NCI-H2196 treated with DMSO at 0.1 percent for 48 hours (cell line): ENCODE data around the gene ETV1.

Experiments
- DNase-seq: peaks from one replicate; lab custom pipeline; 2025; ENCODE audit not compliant: unreplicated experiment; lab: John Stamatoyannopoulos, UW

Gene ETV1

DNA sequence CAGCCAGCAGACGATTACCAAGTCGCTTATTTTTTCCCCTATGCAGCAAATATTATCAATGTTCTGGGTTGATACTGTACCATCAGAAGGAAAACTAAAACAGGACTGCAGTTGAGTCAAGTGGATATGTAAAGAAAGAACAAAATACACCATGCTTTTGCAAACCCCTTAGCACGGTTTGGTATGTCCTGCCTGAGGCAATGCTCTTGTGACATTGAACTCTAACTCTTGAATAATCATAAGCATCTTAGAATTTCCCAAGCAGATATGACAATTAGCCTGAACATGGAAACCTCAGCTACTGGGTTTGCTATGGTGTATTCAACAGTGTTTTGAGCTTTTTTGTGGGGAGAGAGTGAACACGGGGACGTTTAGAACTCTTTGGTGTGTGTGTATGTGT, 107.4 kb downstream of the ETV1 start:
- no peak for DNase-seq

DNA sequence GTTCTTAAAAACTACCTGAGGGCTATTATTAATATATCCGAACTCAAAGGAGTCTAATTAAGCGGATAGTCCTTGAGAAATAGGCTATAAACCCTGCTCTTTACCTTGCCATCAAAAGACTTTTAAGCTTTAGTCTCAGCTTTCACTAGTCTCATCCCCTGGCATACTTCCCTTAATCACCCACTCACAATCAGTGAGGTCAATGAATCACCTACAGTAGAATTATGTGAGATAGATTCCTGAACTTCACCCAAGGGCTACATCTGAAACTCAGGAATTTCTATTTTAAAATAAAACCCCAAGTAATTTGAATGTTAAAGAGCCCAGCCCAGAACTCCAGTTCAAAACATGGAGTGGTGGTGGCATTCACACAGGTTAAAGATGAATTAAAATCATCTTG, 108.7 kb downstream of the ETV1 start:
- no peak for DNase-seq

DNA sequence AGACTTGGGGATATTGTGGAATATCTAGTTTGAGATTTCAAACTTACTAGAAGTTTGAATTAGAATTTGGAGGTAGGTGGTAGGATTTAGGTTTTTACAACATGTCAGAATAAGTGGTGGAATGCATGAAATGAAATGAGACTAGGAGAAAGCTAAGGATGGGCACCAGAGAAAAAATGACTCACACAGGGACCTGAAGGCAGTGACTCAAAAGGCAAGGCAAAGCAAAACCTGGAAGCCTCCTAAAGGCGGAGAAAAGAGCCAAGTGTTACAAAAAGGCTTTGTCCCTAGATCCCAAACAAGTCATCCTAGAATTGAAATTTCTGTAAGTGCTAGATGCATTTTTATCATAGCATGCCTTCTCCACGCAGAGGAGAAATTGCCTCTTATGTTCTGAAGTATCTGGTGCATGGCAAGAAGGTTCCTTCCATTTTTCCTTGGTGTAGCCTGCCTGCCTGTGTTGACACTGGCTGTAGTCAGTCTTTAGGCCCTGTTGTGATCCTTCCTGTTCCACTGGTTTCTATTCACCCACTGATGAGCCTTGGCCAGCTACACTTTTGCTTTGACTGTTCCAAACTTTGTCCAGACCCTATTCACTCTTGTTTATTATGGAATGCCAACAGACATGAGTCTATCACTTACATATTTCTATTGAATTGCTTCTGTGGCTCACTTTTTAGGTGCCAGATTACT, 109.3 kb downstream of the ETV1 start:
- DNase-seq: no peak

DNA sequence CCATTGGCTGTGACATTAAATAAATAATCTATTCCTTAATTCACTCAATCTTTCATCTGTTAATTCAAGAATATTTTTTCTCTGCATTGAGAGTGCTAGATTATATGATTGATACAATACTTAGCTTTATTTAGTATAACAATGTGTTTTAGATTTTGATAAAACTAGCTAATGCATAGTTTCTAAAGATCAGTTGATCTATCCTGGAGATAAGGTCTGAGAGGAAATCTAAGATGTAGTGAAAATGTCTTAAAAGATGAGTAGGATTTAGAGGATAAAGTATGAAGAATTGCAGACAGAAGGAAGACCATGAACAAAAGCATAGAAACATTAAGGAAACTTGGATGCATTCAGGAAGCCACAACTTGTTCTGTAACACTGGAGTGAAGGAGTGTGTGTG, 110.3 kb downstream of the ETV1 start:
- no peak for DNase-seq

DNA sequence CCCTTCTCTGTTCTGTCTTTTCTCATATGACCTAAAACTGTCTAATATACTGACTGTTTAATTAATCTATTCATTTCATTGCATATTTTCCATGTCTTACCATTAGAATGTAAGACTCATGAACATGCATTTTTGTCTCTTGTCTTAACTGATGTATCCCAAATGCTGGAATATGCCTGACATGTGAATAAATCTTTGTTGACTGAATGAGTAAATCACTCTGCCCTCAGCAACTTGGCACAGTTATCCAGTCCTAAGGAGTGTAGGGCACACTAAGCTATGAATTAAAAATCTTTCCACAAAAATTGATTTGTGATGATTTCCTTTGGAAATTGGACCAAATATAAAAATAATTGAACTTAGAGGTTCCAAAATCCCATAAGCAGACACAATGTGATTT, 111.3 kb downstream of the ETV1 start:
- DNase-seq: no peak

DNA sequence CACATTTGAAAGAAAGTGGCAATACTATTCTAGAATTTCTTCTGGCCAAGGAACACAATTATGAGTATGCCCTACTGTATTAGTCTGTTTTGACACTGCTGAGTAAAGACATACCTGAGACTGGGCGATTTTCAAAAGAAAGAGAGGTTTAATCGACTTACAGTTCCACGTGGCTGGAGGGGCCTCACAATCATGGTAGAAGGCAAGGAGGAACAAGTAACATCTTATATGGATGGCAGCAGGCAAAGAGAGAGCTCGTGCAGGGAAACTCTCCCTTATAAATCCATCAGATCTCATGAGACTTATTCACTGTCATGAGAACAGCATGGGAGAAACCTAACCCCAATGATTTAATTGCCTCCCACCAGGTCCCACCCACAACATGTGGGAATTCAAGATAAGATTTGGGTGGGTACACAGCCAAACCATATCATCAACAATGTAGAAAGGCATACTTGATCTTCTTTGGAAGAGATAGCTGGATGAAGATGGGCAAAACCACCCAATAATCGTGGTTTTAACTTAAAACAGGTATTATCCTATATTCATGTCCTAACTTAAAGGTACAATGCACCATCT, 113.9 kb downstream of the ETV1 start:
- no peak for DNase-seq

DNA sequence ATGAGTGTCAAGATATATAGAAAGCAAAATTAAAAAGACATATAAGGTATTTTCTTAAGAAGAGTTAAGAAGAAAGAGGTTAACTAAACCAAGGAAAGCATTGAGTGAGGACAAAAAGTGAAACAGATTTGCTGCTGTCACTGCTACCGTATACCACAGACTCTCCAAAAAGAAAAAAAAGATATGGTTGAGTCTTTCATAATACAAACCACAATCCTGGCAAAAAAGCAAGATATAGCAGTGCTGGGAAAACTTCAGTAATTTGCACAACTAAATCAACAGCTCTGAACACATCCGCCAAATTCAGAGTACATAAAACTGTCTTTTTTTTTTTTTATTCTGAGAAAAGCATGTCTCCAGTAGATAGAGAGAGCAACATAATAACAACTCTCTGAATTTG, 114.7 kb downstream of the ETV1 start:
- DNase-seq: no peak

DNA sequence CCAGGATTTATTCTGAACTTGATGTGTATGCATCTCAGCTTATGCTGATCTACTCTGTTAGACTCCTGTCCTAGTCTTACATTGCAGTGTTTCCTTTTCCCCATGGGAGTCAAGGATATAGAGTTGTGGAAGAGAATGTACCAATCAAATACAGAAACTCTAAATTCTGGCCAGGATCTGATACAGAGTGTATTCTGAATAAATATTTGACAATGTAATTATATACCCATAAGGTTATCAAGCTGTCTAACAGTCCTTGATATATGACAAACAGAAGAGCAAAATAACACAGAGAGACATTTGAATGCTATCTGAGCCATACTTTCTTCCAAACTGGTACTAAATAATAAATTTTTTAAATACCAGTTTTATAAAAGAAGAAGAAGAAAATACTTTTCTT, 116.8 kb downstream of the ETV1 start:
- no peak for DNase-seq

DNA sequence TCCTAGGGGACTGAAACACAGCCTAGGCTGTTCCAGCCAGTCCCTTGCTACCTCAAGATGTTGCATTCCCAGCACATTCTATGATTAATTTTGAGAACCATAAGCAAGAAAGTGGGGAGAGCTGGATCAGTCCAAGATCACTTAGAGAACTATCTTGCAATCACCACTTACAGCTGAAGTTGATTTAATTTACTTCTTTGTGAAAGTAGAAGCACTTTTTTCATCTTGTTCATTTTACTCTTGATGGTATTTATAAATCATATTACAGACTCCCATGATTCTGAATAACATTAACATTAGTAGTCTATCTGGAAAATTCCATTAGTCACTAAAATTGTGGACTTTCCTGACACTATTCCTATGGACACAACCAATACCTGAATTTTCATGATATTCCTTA, 118.5 kb downstream of the ETV1 start:
- no peak for DNase-seq

DNA sequence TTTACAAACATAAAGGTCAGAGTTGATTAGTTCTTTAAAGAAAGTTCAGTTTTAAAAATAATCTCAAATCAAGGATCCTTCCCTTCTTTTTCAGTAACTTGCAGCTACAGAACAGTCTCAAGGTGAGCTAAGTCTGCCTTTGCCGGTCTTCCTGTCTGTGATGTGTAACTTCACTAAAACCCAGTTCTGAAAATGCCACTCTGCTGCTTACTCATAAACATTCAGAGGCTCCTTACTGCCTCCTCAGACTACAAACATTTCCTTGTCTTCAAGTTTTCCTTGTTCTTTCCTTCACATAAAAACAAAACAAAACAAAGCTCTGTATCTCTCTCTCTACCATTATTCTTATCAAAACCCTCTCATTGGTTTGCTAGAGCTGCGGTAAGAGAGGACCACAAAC, 128.7 kb downstream of the ETV1 start:
- DNase-seq: no peak

DNA sequence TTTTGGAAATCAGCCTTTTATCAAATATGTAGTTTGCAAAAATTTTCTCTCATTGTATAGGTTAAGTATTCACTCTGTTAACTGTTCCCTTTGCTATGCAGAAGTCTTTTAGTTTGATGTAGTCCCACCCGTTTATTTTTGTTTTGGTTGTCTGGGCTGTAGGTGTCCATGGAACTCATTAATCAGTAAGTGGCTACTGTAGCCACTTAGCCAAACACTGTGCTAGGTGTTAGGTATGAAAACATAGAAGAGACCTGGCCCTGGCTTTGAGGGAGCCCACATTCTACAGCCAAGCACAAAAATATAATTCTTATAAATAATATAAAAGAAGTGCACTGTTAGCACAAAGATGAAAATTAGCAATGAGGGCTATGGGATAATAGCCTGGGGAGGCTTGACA, 133.5 kb downstream of the ETV1 start:
- no peak for DNase-seq

DNA sequence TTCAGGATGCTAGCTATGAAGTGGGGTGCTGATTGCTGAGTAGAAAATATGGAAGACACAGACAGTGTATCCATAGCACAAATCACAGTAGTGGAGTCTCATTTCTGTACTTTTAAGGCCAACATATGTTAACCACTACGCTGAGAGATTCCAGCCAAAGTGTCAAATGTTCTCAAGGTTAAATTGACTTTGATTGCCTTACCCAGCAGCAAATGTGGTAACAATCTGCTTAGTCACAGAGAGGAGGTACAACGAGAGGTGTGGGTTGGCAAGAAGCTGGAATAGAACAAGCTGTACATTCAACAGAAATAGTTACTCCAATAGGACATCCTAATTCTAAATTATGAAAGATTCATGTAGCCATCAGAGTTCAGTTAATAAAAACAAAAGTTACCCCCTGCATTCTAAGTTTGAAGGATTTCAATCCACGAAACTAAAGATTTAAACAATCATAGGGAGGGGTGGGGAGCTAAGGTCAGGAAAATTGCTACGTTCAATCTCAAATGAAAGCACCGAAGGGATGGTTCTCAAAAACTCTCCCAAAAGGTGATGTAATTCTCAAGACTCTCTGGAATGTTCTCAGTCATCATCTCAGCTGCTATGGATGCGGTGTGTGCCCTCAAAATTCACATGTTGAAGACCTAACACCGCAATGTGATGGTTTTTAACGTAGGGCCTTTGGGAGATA, 137.0 kb downstream of the ETV1 start:
- DNase-seq: no peak

DNA sequence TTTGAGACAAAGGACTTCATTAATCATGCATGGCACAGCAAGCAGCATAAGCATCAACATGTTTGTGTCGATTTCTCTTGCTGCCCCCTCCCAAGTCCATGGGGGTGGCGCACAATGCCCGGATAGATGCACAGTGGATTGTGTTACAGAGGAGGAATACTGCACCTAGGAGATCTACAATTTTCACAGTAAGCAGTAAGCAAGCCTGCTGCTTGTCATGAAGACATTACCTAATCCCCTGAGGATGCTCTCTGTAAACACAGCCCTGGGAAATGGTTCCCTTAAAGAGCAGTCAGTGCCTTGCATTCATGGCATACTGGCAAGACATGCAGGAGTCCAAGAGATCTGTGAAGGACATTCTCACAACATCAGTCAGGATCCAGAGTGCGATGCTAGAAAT, 137.7 kb downstream of the ETV1 start:
- DNase-seq: no peak

DNA sequence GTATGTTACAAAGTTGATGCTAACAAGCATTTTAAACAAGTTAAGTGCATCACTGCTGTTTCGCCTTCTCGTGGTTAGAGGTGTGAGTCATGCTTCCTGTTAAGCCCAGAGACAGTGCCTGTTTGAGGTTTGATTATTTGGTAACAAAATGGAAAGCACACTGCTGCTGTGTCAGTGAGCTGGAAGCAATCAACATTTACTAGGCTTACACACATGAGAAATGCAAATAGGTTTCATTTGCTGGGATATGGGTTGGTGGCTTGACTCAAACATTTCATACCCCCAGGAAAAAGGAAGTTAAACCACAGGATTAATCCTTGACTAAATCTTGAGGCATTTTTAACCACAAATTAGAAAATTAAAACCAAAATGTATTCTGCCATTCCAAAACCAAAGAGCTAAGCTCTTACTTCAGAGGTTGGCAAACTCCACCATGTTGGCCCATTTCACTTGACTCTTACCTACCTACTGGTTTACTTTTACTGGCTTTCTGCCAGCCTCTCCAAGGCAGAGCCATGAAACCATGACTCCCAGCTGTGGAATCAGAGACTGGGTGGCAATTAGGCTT, 139.2 kb downstream of the ETV1 start:
- DNase-seq: no peak

DNA sequence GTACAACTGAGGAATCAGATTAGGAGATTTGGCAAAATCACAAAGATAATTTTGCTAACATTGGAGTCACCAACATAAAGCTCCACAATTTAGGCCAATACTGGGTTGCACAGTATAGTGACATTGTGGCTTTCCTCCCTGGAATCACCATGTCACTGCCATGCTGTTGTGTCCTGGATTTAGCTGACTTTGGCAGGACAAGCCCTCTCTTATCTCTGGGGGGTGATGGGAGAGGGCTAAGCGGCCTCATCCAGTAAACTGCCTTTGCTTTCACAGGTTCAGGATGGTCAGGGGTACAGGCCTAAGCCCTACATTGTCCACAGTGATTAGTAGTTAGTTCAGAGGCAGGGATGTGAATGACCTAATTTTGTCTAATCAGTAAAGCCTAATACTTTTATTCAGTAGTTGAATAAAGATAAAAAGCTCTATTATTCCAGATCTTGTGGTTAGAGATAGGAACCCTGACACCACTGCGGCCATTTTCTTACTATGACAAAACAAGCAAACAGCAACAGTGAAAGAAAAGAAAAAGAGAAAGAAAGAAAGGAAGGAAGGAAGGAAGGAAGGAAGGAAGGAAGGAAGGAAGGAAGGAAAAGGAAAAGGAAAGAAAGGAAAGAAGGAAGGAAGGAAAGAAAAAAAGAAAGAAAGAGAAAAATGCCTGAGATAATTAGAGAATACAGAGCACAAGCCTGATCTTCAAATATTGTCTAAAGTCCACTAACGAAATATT, 140.1 kb downstream of the ETV1 start:
- DNase-seq: no peak

DNA sequence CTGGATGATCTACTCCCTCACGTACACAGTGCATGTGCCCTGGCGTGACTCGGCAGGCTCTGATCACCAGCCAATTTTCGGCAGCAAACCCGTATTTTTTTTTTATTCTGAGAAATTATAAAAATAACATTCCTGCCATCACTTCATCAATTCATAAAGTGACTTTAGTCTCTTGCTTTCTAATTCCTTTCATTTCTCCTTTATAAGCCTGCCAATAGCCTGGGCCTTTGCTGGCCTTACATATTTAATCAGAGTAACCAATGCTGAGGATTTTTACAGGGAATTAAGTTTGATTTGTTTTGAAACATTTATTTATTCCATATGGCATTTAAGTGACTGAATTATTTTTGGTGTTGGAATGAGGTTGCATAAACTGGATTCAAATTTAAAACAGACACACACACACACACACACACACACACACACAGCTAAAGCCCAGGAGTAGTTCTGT, 140.8 kb downstream of the ETV1 start:
- DNase-seq: no peak

DNA sequence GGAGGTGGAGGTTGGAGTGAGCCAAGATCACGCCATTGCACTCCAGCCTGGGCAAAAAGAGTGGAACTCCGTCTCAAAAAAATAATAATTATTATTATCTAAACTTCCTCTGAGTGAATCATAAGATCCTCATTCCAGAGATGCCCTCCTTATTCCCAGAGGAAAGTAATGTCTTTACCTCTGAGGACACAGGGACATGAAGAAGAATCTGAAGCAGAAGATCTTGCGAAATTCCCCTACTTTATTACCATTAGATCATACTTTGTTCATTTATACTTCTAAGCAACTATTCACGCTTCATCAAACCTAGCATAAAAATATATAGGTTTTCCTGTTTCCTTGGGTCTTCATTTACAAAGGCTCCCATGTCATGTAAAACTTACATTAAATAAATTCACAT, 143.1 kb downstream of the ETV1 start:
- DNase-seq: no peak

DNA sequence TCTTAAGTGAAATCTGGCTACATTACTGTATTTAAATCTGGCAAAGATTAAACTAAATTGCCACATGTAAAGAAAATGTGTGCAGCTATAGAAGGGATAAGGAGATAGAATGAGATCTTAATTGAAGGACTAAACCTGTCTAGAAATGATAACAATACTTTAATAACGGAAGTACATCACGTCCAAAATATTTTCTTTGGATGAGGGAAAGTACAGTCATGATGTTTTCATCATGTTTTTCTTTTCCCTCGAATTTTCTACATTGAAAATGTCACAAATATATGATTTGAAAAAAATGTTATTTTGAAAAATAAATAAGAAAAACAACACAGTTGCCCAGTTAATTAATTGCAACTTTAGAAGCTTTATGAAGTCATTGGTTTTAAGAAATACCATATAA, 143.9 kb downstream of the ETV1 start:
- no peak for DNase-seq

DNA sequence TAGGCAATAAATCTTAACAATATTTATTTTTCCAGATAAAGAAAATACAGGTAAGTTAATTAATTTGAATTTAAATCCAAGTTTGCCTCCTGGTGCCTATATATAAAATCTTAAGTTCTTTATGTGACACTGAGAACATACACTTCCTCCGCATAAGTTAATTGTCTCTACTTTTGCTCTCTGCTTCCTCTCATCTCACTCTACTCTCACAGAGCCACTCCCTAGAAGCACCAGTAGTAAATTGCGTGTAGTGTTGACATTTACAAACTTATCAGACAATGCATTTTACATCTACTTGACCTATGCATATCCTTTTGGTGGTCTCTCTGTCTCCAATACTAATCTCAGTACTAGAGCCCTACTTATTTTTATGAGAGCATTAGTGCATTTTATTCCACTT, 144.5 kb downstream of the ETV1 start:
- DNase-seq: no peak

DNA sequence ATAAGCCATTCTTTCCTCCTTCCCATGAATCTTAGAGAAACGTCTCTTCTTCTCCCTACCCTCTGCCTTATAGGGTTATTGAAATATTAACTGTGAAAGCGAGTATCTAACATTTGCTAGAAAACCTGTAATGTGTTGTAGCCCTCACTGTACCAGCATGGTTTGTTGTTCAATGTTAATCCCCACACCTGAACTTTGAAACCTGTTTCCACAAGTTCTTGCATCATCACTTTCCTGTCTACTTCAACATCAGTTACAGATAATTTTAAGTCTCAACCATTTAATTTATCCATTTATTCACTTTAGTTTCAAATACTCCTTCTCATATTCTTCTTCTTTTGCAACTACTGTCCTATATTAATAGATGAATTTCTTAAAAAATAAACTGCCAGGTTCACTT, 148.2 kb downstream of the ETV1 start:
- DNase-seq: no peak
